GM19025 (cell line): Measurements from ENCODE around the gene NBDY.
"Not testable (repeated sequence)": the region's sequence is repeated elsewhere in the genome, so short reads cannot be mapped to it uniquely, and the experiment has no call there.

Experiments used
- ATAC-seq: cut with Tn5 transposase; IDR thresholded peaks from one replicate; pipeline ENCODE4 v1.9.1; 2021; ENCODE audit warnings: mild to moderate bottlenecking, low read depth, moderate library complexity; ENCODE audit not compliant: unreplicated experiment

The NBDY gene

DNA sequence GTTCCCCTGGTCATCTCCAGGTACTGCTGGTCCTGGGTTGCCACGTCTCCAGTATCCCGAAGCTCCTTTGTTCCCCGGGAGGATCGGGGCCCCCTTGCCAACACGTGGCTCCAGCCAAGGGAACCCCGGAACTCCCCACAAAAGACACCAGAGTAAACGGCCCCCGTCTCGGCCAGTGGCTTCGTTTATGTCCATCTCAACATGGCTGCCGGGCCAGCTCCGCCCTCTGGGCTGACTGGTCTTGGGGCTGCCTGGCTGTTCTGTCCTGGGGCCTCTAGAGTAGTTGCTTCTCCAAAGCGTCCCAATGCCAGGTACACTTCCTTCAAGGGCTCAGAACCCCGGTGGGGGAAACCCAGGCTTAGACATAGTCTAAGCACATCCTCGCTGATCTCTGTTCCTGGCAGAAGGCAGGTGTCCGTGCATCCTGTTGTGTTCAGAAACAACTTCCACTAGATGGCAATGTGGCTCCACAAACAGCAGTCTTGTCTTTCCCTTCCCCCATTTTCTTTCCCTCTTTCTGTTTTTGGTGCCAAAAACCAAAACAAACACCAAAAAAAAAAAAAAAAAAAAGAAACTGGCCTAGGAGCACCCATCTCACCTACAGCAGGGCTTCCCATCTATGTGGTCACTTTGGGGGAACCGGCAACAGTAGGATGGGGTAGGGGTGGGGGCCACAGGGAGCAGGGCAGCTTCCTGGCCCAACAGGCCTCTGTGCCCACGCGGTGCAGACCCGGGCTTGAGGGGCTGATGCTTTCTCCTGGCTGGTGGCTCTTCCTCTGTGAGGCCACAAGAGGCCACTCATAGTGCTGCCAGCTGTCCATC is 35.3 kb downstream of the NBDY start:
- ATAC-seq, result peak; percentile 44

GRCh38 chrX:56764975-56765791 is 36.1 kb downstream of the NBDY start:
- ATAC-seq, result peak; percentile 20

DNA sequence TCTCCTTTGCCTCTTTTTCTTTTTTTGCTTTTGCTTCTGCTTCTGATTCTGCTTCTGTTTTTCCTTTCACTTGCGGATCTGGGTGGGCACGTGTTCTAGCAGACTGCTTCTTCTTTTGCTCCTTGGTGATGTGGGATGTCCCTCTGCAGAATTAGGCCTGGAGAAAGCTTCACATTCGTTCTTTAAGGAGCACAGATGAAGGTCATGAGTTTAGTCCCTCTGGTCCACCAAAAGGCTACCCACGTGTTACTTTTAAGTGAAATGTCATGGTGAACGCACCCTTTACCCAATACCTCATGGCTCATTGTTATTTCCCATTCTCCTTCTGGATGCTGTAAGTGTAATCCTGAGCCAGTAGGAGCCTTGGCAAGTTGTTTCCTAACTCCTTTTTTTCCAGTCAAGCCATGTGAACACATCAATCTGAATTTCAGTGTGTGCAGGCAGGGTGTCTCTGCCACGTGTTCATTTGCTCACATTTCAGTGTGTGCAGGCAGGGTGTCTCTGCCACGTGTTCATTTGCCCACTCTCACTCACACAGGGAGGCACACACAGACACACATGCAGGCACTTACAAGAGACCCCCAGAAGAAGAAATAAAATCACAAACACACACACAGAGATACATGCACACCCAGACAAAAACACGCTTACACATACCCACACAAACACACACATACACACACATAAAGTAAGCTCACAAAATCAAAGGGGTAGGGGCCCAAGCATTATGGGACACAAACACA is 36.9 kb downstream of the NBDY start:
- no peak for ATAC-seq

- ATAC-seq, result no peak
Measured at GRCh38 chrX:56766554-56767347, 37.7 kb downstream of the NBDY start.

DNA sequence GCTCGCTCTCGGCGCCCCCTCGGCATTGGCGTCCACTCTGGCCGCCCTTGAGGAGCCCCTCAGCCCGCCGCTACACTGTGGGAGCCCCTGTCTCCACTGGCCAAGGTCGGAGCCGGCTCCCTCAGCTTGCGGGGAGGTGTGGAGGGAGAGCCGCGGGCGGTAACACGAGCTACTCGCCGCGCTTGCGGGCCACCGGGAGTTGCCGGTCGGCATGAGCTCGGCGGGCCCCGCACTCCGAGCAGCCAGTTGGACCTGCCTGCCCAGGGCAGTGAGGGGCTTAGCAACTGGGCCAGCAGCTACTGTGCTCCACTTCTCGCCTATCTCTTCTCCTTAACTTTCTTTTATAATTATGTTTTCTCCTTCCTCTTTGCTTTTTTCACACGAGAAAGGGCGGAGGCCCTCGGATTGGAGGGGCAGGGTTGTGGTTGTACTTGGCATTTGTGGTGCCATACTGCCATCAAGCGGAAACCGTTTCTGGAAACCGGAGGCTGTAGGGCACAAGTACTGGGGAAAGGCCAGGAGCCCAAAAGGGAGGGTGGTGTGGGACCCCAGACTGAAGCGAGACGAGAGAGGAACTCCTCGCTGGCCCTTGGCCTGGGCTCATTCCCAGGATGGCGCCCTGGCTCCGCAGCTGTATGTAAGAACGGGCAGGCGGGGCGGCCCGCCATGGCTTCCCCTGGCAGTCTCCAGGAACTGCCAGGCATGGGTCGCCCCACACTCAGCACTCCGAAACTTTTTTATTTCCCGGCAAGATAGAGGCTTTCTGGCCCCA is 38.5 kb downstream of the NBDY start:
- ATAC-seq, result not testable (repeated sequence)

- ATAC-seq, result not testable (repeated sequence)
Measured at GRCh38 chrX:56768120-56768660, 39.1 kb downstream of the NBDY start.

GRCh38 chrX:56772675-56773521 is 43.9 kb downstream of the NBDY start:
- not testable (repeated sequence) for ATAC-seq

- not testable (repeated sequence) for ATAC-seq
Measured at GRCh38 chrX:56773522-56774060, 44.5 kb downstream of the NBDY start.

GRCh38 chrX:56778099-56778923 is 49.3 kb downstream of the NBDY start:
- ATAC-seq, result not testable (repeated sequence)

DNA sequence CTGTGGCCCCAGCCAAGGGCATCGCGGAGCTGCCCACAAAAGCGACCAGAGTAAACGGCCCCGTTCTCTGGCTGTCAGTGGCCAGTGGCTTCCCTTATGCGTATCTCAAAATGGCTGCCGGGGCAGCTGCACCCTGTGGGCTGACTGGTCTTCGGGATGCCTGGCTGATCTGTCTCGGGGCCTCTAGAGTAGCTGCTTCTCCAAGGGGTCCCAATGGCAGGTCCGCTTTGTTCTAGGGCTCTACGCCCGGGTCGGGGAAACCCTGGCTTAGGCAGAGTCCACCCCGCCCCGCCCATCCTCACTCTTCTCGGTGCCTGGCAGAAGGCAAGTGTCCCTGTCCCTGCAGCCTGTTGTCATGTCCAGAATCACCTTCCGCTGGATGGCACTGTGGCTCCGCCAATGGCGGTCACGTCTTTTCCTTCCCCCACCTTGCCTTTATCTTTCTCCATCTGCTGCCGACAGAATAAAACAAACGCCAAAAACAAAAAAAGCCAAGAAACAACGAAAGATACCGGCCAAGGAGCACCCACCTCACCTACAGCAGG is 50.0 kb downstream of the NBDY start:
- ATAC-seq, result not testable (repeated sequence)

DNA sequence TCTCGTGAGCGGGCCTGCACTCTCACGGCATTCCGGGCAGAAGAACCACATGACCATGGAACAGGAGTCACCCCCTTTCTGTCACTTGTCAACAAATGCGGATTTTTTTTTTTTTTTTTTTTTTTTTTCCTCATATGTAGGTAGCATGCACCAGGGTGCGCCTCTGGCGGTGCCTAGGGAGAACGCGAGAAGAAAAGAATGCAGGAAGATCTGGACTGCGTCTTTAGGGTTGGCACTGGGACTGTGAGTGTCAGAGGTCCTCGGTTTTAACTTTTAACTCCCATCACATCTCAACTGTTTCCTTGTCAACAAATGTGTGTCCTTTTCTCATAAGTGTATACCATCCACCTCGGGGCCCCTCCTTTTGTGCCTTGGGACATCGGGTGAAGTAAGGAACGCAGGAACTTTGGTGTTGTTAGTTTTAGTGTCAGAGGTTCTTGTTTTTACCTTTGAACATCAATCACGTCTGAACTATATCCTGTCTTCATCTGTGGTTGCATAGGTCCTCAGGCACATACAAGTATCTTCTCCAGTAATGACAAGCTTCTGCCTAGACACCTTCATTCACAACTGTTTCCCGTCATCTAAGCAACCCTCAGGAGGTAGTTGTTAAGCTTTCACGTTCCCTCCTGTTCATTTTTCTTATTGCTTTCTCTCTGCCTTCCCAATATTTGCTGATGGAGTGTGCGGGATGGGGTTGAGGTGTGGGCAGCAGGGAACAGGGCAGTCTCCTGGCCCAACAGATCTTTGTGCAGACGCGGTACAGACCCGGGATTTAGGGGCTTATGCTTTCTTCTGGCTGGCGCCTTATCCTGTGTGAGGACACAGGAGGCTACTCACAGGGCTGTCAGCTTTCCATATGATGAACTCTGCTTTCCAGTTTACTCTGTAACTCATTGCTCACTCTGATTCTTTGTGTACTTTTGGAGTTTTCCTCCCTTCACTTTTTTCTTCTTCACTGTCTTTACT is 51.9 kb downstream of the NBDY start:
- not testable (repeated sequence) for ATAC-seq

DNA sequence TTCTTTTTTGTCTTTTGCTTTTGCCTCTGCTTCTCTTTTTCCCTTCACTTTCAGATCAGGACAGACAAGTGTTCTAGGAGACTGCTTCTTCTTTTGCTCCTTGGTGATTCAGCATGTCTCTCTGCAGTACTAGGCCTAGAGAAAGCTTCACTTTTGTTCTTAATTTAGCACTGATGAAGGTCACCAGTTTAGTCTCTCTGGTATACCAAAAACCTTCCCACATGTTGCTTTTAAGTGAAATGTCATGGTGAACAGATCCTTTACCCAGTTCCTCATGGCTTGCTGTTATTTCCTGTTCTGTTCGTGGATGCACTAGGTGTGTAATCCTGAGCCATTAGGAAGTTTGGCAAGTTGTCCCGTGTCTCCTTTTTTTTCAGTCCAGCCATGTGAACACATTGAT is 53.3 kb downstream of the NBDY start:
- no peak for ATAC-seq

GRCh38 chrX:56782791-56783449 is 53.9 kb downstream of the NBDY start:
- no peak for ATAC-seq

GRCh38 chrX:56783450-56783831 is 54.4 kb downstream of the NBDY start:
- ATAC-seq, result no peak

- ATAC-seq, result no peak
Measured at GRCh38 chrX:56783996-56784620, 55.1 kb downstream of the NBDY start.
